Neural cell (in vitro differentiated cells): Measurements from ENCODE around the gene STK24. TPM values are rescaled to one million over a fixed set of nuclear protein-coding genes. Genes with fewer than 3 reads are reported as not detected.

Experiments
- H2AFZ ChIP-seq: fragments of 200-600, 300-800 bp; sonication (generic), shearing (Covaris generic); 2 replicates; pipeline ENCODE4 v1.6.0; 2014; ENCODE audit warnings: low read depth, mild to moderate bottlenecking, antibody characterized with exemption, low read length, moderate library complexity
- H3F3A ChIP-seq: fragments of 200-600 bp; shearing (Covaris generic); 2 replicates; pipeline ENCODE4 v1.6.1; 2016; ENCODE audit warnings: mild to moderate bottlenecking, moderate library complexity, mixed read lengths, antibody characterized with exemption, low read length; ENCODE audit not compliant: insufficient read depth, poor library complexity, severe bottlenecking
- H3K27ac ChIP-seq: fragments of 200-600, 300-800 bp; sonication (generic), shearing (Covaris generic); 2 replicates; pipeline ENCODE4 v1.5.1; 2014; ENCODE audit warnings: mild to moderate bottlenecking, low read length, moderate library complexity
- H3K27me3 ChIP-seq: fragments of 300-800, 200-600 bp; sonication (generic), shearing (Covaris generic); 2 replicates; pipeline ENCODE4 v1.6.0; 2014; ENCODE audit warnings: mild to moderate bottlenecking, low read depth, low read length, moderate library complexity; ENCODE audit not compliant: insufficient read depth
- H3K36me3 ChIP-seq: fragments of 300-800, 200-600 bp; sonication (generic), shearing (Covaris generic); 2 replicates; pipeline ENCODE4 v1.5.1; 2014; ENCODE audit warnings: mild to moderate bottlenecking, antibody characterized with exemption, low read length, moderate library complexity; ENCODE audit not compliant: insufficient read depth
- H3K4me2 ChIP-seq: fragments of 300-800, 200-600 bp; sonication (generic), shearing (Covaris generic); 2 replicates; pipeline ENCODE4 v1.6.0; 2014; ENCODE audit warnings: mild to moderate bottlenecking, low read length
- H3K4me3 ChIP-seq: fragments of 300-800, 200-600 bp; sonication (generic), shearing (Covaris generic); 2 replicates; pipeline ENCODE4 v1.5.1; 2014; ENCODE audit warnings: mild to moderate bottlenecking, low read length, moderate library complexity
- H3K79me2 ChIP-seq: fragments of 200-600 bp; shearing (Covaris generic); replicated peaks from 2 replicates; pipeline ENCODE4 v1.6.0; 2014; ENCODE audit warnings: mild to moderate bottlenecking, low read length, moderate library complexity; ENCODE audit not compliant: insufficient read depth
- H3K9ac ChIP-seq: fragments of 300-800, 200-600 bp; sonication (generic), shearing (Covaris generic); 2 replicates; pipeline ENCODE4 v1.6.1; 2016; ENCODE audit warnings: mild to moderate bottlenecking, low read length, mixed read lengths
- H3K9me2 ChIP-seq: fragments of 200-600 bp; shearing (Covaris generic); 2 replicates; pipeline ENCODE4 v1.6.1; 2016; ENCODE audit warnings: mild to moderate bottlenecking, low read length, mixed read lengths; ENCODE audit not compliant: insufficient read depth
- H3K9me3 ChIP-seq: fragments of 200-600, 300-800 bp; sonication (generic), shearing (Covaris generic); 2 replicates; pipeline ENCODE4 v1.6.1; 2016; ENCODE audit warnings: mild to moderate bottlenecking, mixed run types, low read length, moderate library complexity, mixed read lengths
- H4K20me1 ChIP-seq: fragments of 200-600 bp; shearing (Covaris generic); 2 replicates; pipeline ENCODE4 v1.6.1; 2016; ENCODE audit warnings: mild to moderate bottlenecking, mixed run types; ENCODE audit not compliant: insufficient read depth
- CTCF ChIP-seq: fragments of 450-650 bp; IDR thresholded peaks from 2 replicates; pipeline ENCODE4 v1.5.1; 2014; ENCODE audit warnings: antibody characterized with exemption, mild to moderate bottlenecking, moderate library complexity; ENCODE audit not compliant: poor library complexity, severe bottlenecking
- EP300 ChIP-seq: fragments of 450-650 bp; conservative IDR thresholded peaks from 2 replicates; pipeline ENCODE4 v1.6.1; 2014; ENCODE audit warnings: antibody characterized with exemption, mild to moderate bottlenecking, moderate library complexity; ENCODE audit not compliant: poor library complexity, severe bottlenecking
- EZH2 ChIP-seq: fragments of 200-600, 300-800 bp; shearing (Covaris generic), sonication (generic); IDR thresholded peaks from 2 replicates; pipeline ENCODE4 v1.6.1; 2014; ENCODE audit warnings: antibody characterized with exemption, low read length, borderline replicate concordance, mild to moderate bottlenecking; ENCODE audit not compliant: insufficient read depth, poor library complexity, severe bottlenecking
- MXI1 ChIP-seq: fragments of 450-650 bp; conservative IDR thresholded peaks from 2 replicates; pipeline ENCODE4 v1.6.1; 2014; ENCODE audit warnings: antibody characterized with exemption, mild to moderate bottlenecking; ENCODE audit not compliant: poor library complexity, severe bottlenecking
- POLR2AphosphoS5 ChIP-seq: IDR thresholded peaks from 2 replicates; pipeline ENCODE4 v1.6.1; 2012
- RAD21 ChIP-seq: fragments of 450-650 bp; conservative IDR thresholded peaks from 2 replicates; pipeline ENCODE4 v1.6.1; 2014; ENCODE audit warnings: antibody characterized with exemption, mild to moderate bottlenecking, moderate library complexity
- REST ChIP-seq: IDR thresholded peaks from 2 replicates; pipeline ENCODE4 v1.6.1; 2012; ENCODE audit warnings: borderline replicate concordance
- SMC3 ChIP-seq: fragments of 450-650 bp; conservative IDR thresholded peaks from 2 replicates; pipeline ENCODE4 v1.6.1; 2014; ENCODE audit warnings: antibody characterized with exemption, mild to moderate bottlenecking, moderate library complexity; ENCODE audit not compliant: poor library complexity
- TAF1 ChIP-seq: IDR thresholded peaks from 2 replicates; pipeline ENCODE4 v1.6.1; 2012; ENCODE audit warnings: low read depth
- polyA plus RNA-seq: library from polyadenylated mRNA; depleted of rRNA; stranded (reverse); fragments of >200 nt; gene quantifications from 2 replicates; pipeline ENCODE4 v1.2.3, GENCODE V29; 2014

The STK24 gene
- polyA plus RNA-seq, 1 donor from 2014 or later = 66.0 TPM

DNA sequence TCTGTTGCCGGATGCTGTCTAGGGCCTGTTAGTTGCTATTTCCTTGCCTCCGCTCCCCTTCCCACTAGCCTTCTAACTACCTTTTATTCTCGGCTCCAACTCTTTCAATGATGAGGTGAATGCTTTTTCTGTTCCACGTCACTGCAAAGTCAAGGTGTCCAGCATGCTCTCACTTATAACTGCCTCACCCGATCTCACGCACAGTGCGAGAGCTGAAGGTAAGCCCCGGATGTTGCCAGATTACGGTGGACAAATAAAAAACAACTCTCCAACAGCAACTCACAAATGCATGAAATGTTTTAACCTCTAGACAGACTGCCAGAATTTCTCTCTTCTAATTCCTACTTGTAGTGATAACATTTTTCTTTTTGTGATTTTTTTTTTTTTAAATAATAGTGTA lies 169.9 kb downstream of the STK24 start:
- H4K20me1 ChIP-seq = no peaks in the 10 kb centered on the region
- no peak overlapping the region for H3K4me2 ChIP-seq
- H3K36me3 ChIP-seq = no peaks in the 10 kb centered on the region
- no peak overlapping the region for H2AFZ ChIP-seq
- H3K9me3 ChIP-seq = no peaks in the 10 kb centered on the region
- H3K9me2 ChIP-seq = no peaks in the 10 kb centered on the region
- H3K4me3 ChIP-seq = no peak overlapping the region
- H3F3A ChIP-seq = peaks cover 4% of the 10 kb centered on the region
- H3K27me3 ChIP-seq = no peaks in the 10 kb centered on the region
- TF ChIP-seq EZH2 (no peak), REST (no peak), RAD21 (no peak), MXI1 (no peak), TAF1 (no peak), EP300 (no peak), CTCF (no peak), SMC3 (no peak), POLR2AphosphoS5 (no peak)
- H3K9ac ChIP-seq = no peak overlapping the region
- no peak overlapping the region for H3K27ac ChIP-seq
- H3K79me2 ChIP-seq = no peaks in the 10 kb centered on the region

DNA sequence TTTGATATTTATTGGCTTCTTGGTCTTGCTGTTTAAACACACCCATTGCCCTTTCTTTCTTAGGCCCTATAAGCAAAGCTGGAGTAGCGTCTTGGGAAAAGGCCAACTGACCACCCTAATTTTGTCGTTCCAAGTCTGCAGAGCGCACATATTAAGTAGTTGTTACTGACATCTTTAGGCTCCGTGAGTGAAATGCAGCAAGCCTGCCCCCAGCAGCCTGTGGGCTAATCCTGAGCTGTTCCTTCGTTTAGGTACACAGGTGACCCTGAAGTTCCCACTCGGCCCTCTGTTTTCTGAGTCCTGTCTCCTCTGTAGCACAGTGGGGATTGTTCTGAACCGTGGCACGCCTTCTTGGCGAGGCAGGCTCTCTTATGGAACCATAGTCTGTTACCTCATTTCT lies 170.5 kb downstream of the STK24 start:
- H3K9me3 ChIP-seq = no peaks in the 10 kb centered on the region
- H3K27ac ChIP-seq = no peak overlapping the region
- H2AFZ ChIP-seq = no peak overlapping the region
- no peak overlapping the region for H3K4me3 ChIP-seq
- TF ChIP-seq TAF1 (no peak), SMC3 (no peak), EZH2 (no peak), EP300 (no peak), CTCF (no peak), MXI1 (no peak), RAD21 (no peak), REST (no peak), POLR2AphosphoS5 (no peak)
- H3K9ac ChIP-seq = no peak overlapping the region
- no peaks in the 10 kb centered on the region for H3K9me2 ChIP-seq
- H3K79me2 ChIP-seq = no peaks in the 10 kb centered on the region
- H3K4me2 ChIP-seq = no peak overlapping the region
- H3K27me3 ChIP-seq = no peaks in the 10 kb centered on the region
- H3F3A ChIP-seq = peaks cover 4% of the 10 kb centered on the region
- H3K36me3 ChIP-seq = no peaks in the 10 kb centered on the region
- no peaks in the 10 kb centered on the region for H4K20me1 ChIP-seq
